Astrocyte (in vitro differentiated cells and primary cell): ENCODE data around the gene COMT. TPM values are rescaled to one million over a fixed set of nuclear protein-coding genes. Genes with fewer than 3 reads are reported as not detected.

ENCODE experiments used
- DNase-seq: peaks from one replicate; pipeline ENCODE4 v3.0.0-alpha.2; 2010; ENCODE audit warnings: low read depth
- FAIRE-seq: peaks from 2 replicates; lab custom pipeline; 2011; peaks lifted over from hg19 to GRCh38; lab: Jason Lieb, UNC
- H2AFZ ChIP-seq: 2 replicates; pipeline ENCODE4 v1.6.0; 2012; ENCODE audit warnings: low read depth, low read length, inconsistent platforms
- H3K27ac ChIP-seq: 2 replicates; pipeline ENCODE4 v1.5.1; 2011; ENCODE audit warnings: low read depth, low read length, inconsistent platforms
- H3K27me3 ChIP-seq: 2 replicates; pipeline ENCODE4 v1.6.0; 2011; ENCODE audit warnings: low read length, inconsistent platforms; ENCODE audit not compliant: insufficient read depth
- H3K36me3 ChIP-seq: 2 replicates; pipeline ENCODE4 v1.5.1; 2011; ENCODE audit warnings: low read length, inconsistent platforms; ENCODE audit not compliant: insufficient read depth
- H3K4me1 ChIP-seq: 2 replicates; pipeline ENCODE4 v1.5.1; 2011; ENCODE audit warnings: low read length, inconsistent platforms; ENCODE audit not compliant: insufficient read depth
- H3K4me2 ChIP-seq: 2 replicates; pipeline ENCODE4 v1.6.0; 2012; ENCODE audit warnings: low read length, inconsistent platforms
- H3K4me3 ChIP-seq: 2 replicates; pipeline ENCODE4 v1.5.1; 2011; ENCODE audit warnings: low read depth, mild to moderate bottlenecking, low read length, inconsistent platforms; ENCODE audit not compliant: insufficient read depth
- H3K79me2 ChIP-seq: 2 replicates; pipeline ENCODE4 v1.6.0; 2012; ENCODE audit warnings: mild to moderate bottlenecking, low read length, inconsistent platforms; ENCODE audit not compliant: insufficient read depth
- H3K9ac ChIP-seq: 2 replicates; pipeline ENCODE4 v1.6.0; 2012; ENCODE audit warnings: mild to moderate bottlenecking, low read length, inconsistent platforms
- H3K9me3 ChIP-seq: 2 replicates; pipeline ENCODE4 v1.5.1; 2012; ENCODE audit warnings: low read depth, mild to moderate bottlenecking, low read length, inconsistent platforms; ENCODE audit not compliant: insufficient read depth
- H4K20me1 ChIP-seq: 2 replicates; pipeline ENCODE4 v1.6.0; 2012; ENCODE audit warnings: low read length, inconsistent platforms; ENCODE audit not compliant: insufficient read depth
- H3K27ac Mint-ChIP-seq: one replicate; pipeline ENCODE4 v1.8.0; 2021; ENCODE audit warnings: mild to moderate bottlenecking, mixed read lengths; ENCODE audit not compliant: unreplicated experiment
- H3K27me3 Mint-ChIP-seq: one replicate; pipeline ENCODE4 v1.8.0; 2021; ENCODE audit warnings: low read depth, mixed read lengths; ENCODE audit not compliant: unreplicated experiment
- H3K36me3 Mint-ChIP-seq: one replicate; pipeline ENCODE4 v1.8.0; 2021; ENCODE audit warnings: low read depth, mixed read lengths; ENCODE audit not compliant: unreplicated experiment
- H3K4me1 Mint-ChIP-seq: one replicate; pipeline ENCODE4 v1.8.0; 2021; ENCODE audit warnings: low read depth, mixed read lengths; ENCODE audit not compliant: unreplicated experiment
- H3K4me3 Mint-ChIP-seq: one replicate; pipeline ENCODE4 v1.8.0; 2021; ENCODE audit warnings: mild to moderate bottlenecking, moderate library complexity, mixed read lengths; ENCODE audit not compliant: unreplicated experiment
- H3K9me3 Mint-ChIP-seq: one replicate; pipeline ENCODE4 v1.8.0; 2021; ENCODE audit warnings: mild to moderate bottlenecking, mixed read lengths; ENCODE audit not compliant: unreplicated experiment
- EZH2 ChIP-seq: IDR thresholded peaks from 2 replicates; pipeline ENCODE4 v1.6.1; 2012; ENCODE audit warnings: mild to moderate bottlenecking, low read length, inconsistent platforms; ENCODE audit not compliant: insufficient read depth
- total RNA-seq: library from RNA; stranded (reverse); gene quantifications from 2 replicates; pipeline ENCODE4 v1.2.1, GENCODE V29; 2021
- TF ChIP-seq, protein P1 (sequence below): IDR thresholded peaks from 2 replicates; pipeline ENCODE4 v1.5.1; 2011; ENCODE audit warnings: low read depth, mild to moderate bottlenecking, inconsistent platforms, low read length, moderate library complexity; ENCODE audit not compliant: insufficient read depth

The COMT gene
- total RNA-seq, 1 donor from 2014 or later, result 116 TPM

- Mint-ChIP-seq H3K27ac (peak overlapping the region; percentile 94), H3K9me3 (no peaks in the 10 kb centered on the region), H3K4me3 (no peak overlapping the region), H3K4me1 (peaks cover 30% of the 10 kb centered on the region), H3K27me3 (no peaks in the 10 kb centered on the region), H3K36me3 (peaks cover 2% of the 10 kb centered on the region)
- H3K9ac ChIP-seq, result no peak overlapping the region
- H3K36me3 ChIP-seq, result no peaks in the 10 kb centered on the region
- FAIRE-seq, result no peak
- H2AFZ ChIP-seq, result no peak overlapping the region
- H3K27me3 ChIP-seq, result no peaks in the 10 kb centered on the region
- H3K4me1 ChIP-seq, result peaks cover 30% of the 10 kb centered on the region
- H3K4me3 ChIP-seq, result no peak overlapping the region
- peak overlapping the region; percentile 72 for H3K4me2 ChIP-seq
- H3K79me2 ChIP-seq, result no peaks in the 10 kb centered on the region
- no peaks in the 10 kb centered on the region for H3K9me3 ChIP-seq
- TF ChIP-seq, protein P1, sequence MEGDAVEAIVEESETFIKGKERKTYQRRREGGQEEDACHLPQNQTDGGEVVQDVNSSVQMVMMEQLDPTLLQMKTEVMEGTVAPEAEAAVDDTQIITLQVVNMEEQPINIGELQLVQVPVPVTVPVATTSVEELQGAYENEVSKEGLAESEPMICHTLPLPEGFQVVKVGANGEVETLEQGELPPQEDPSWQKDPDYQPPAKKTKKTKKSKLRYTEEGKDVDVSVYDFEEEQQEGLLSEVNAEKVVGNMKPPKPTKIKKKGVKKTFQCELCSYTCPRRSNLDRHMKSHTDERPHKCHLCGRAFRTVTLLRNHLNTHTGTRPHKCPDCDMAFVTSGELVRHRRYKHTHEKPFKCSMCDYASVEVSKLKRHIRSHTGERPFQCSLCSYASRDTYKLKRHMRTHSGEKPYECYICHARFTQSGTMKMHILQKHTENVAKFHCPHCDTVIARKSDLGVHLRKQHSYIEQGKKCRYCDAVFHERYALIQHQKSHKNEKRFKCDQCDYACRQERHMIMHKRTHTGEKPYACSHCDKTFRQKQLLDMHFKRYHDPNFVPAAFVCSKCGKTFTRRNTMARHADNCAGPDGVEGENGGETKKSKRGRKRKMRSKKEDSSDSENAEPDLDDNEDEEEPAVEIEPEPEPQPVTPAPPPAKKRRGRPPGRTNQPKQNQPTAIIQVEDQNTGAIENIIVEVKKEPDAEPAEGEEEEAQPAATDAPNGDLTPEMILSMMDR, result no peak
- no peak for TF ChIP-seq EZH2
- no peak for DNase-seq
- H3K27ac ChIP-seq, result peak overlapping the region; percentile 91
- no peaks in the 10 kb centered on the region for H4K20me1 ChIP-seq
These were observed 48.6 kb upstream of the COMT start for GRCh38 chr22:19892925-19893324.

- Histone ChIP-seq H3K27me3 (no peaks in the 10 kb centered on the region), H3K4me3 (no peak overlapping the region), H2AFZ (no peak overlapping the region), H3K4me2 (no peak overlapping the region), H3K79me2 (no peaks in the 10 kb centered on the region), H3K9me3 (no peaks in the 10 kb centered on the region), H3K9ac (no peak overlapping the region), H3K27ac (no peak overlapping the region), H4K20me1 (no peaks in the 10 kb centered on the region), H3K36me3 (no peaks in the 10 kb centered on the region), H3K4me1 (peaks cover 30% of the 10 kb centered on the region)
- H3K27me3 Mint-ChIP-seq, result no peaks in the 10 kb centered on the region
- H3K4me3 Mint-ChIP-seq, result no peak overlapping the region
- FAIRE-seq, result no peak
- no peaks in the 10 kb centered on the region for H3K9me3 Mint-ChIP-seq
- no peak for TF ChIP-seq EZH2
- TF ChIP-seq, protein P1, result no peak
- DNase-seq, result no peak
- H3K4me1 Mint-ChIP-seq, result peaks cover 30% of the 10 kb centered on the region
- no peak overlapping the region for H3K27ac Mint-ChIP-seq
- peaks cover 2% of the 10 kb centered on the region for H3K36me3 Mint-ChIP-seq
These were observed 48.2 kb upstream of the COMT start for GRCh38 chr22:19893363-19893762.

DNA sequence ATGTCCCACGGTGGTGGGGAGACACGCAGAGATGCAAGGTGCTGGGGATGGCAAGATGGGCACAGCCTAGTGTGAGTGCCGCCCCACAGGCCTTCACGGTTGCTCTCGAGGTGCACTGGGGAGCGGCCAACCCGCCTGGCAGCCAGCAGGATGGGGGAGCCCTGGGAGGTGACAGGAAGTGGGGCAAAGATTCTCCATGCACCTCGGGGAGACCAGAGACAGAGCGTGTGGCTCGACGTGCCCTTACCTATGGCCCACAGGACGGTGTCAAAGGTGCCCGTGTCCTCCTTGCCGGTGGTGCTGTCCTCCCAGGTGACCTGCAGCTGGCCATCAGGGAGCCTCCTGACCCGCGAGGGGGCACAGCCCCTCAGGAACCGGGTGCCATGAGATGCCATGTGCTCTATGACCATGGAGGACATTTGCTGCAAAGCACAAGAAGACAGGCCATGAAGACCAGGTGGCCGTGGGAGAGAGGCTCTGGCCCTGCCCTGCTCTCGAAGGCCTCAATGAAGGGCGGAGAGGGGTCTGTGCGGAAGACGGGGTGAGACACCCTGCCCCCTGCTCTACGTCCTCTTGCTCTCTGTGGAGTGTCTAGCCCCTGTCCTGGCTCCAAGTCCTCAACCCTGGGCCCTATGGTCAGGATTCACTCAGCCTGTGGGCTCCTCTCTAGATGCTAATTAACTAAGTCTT, 46.3 kb upstream of the COMT start:
- H3K4me3 ChIP-seq, result no peak overlapping the region
- Mint-ChIP-seq H3K9me3 (no peaks in the 10 kb centered on the region), H3K27me3 (no peaks in the 10 kb centered on the region), H3K27ac (no peak overlapping the region), H3K4me1 (peaks cover 30% of the 10 kb centered on the region), H3K36me3 (peaks cover 3% of the 10 kb centered on the region), H3K4me3 (no peak overlapping the region)
- FAIRE-seq, result no peak
- H2AFZ ChIP-seq, result no peak overlapping the region
- TF ChIP-seq, protein P1, result no peak
- no peak for TF ChIP-seq EZH2
- no peaks in the 10 kb centered on the region for H3K79me2 ChIP-seq
- DNase-seq, result no peak
- no peak overlapping the region for H3K27ac ChIP-seq
- H4K20me1 ChIP-seq, result no peaks in the 10 kb centered on the region
- no peak overlapping the region for H3K9ac ChIP-seq
- H3K27me3 ChIP-seq, result no peaks in the 10 kb centered on the region
- H3K4me2 ChIP-seq, result no peak overlapping the region
- peaks cover 30% of the 10 kb centered on the region for H3K4me1 ChIP-seq
- H3K36me3 ChIP-seq, result no peaks in the 10 kb centered on the region
- no peaks in the 10 kb centered on the region for H3K9me3 ChIP-seq
